Measurements from ENCODE around the gene DSTYK.

DSTYK gene

DNA sequence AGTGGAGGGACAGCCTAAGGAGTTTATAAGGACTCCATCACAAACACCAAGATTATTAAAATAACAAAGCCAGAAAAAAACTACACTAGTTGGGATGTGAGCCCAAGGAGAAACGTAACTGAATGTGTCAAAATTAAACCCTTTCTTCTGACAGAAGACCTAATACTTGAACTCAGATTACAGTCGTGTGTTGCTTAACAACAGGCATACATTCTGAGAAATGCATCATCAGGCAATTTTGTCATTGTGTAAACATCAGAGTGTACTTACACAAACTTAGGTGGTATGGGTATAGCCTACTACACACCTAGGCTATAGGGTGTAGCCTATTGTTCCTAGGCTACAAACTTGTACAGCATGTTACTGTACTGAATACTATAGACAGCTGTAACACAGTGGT lies 23.4 kb downstream of the DSTYK start:
- TF ChIP-seq GATA2 (IDR thresholded peaks at IDR 0.05; ENCODE audit: low read depth, low read length) (no peak), GATA3 (IDR thresholded peaks at IDR 0.05; ENCODE audit: low read depth, low read length) (no peak)

DNA sequence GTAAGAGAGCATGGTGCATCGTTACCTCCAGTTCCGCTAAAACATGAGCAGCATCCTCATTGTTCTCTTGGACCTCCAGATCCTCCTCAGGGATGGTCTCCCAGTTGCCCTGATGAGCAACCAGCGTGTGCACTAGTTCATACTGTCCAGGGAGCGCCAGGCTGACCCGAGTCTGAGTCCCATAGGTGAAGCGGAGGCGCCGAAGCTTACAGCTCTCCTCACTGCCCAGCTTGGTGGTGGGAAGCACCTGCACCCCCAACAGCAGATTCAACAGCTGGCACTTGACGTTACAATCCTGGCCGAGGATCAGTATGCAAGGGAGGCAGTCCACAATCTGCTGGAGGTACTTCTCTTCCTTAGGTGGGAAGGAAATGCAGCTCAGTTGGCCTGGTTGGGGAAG lies 24.1 kb downstream of the DSTYK start:
- TF ChIP-seq GATA3 (IDR thresholded peaks at IDR 0.05; ENCODE audit: low read depth, low read length) (no peak), GATA2 (IDR thresholded peaks at IDR 0.05; ENCODE audit: low read depth, low read length) (no peak)

DNA sequence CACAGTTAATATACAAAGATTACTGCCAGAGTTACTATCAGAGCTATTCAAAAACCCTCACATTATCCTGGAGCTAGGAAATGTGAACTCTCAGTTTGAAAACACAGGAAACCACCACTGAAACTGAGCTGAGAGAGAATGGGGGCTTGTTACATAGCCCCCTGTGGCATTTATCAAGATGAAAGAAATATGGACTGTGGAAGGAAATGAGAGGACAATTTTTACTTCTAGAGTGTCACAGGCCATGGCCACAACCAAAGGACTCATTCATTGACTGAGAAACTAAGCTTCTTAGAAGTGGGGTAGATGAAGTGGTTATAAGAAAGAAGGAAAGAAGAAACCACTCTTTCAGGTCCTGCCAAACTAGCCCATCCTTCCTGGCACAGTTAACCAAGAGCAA lies 25.3 kb downstream of the DSTYK start:
- TF ChIP-seq GATA3 (IDR thresholded peaks at IDR 0.05; ENCODE audit: low read depth, low read length) (no peak), GATA2 (IDR thresholded peaks at IDR 0.05; ENCODE audit: low read depth, low read length) (no peak)

DNA sequence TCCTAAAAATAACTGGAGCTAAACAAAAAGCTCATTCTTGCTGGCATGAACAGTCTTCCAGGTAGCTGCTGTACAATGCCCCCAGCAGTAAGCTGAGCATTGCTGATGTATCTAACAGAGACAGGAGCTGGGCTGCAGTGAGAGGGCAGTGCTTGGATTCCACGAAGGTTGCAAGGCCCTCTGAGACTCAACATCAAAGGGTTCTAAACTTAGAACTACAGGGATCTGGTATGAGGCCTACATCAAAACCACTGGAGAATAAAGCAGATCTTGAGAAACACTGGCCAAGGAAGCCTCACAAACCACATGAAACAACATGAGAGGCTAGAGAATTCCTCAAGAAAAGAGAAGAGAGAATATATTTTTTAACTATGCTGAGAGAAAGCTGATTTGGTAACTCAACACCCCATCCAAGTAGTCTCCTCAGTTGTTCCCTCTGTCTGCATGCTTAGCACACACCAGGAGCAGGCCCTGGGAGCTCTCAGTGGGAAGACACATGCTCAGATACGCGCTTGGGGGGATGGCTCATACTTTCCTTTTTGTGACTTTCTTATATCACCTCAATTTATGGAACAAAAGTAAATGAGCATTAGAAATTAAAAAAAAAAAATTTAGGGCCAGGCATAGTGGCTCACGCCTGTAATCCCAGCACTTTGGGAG lies 27.7 kb downstream of the DSTYK start:
- no peak for TF ChIP-seq GATA2 (IDR thresholded peaks at IDR 0.05; ENCODE audit: low read depth, low read length)
- TF ChIP-seq GATA3 (IDR thresholded peaks at IDR 0.05; ENCODE audit: low read depth, low read length): no peak

DNA sequence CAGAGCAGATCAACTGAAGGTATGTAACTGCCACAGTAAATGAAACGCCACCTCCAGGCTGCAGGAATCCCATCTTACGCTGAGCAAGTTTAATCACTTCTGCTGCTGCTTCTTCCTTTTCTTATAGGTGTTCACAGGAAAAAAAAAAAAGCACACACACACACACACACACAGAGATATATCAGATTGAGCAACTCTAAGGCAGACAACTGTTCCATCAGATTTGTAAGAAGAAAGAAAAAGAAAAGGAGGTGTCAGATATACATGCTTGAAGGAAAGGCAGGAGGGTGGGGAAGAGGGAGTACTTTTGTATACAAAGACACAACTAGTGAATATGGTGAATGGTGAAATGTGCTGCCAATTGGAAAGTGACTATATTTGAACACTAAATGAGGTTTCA lies 28.6 kb downstream of the DSTYK start:
- TF ChIP-seq GATA3 (IDR thresholded peaks at IDR 0.05; ENCODE audit: low read depth, low read length) (no peak), GATA2 (IDR thresholded peaks at IDR 0.05; ENCODE audit: low read depth, low read length) (no peak)

DNA sequence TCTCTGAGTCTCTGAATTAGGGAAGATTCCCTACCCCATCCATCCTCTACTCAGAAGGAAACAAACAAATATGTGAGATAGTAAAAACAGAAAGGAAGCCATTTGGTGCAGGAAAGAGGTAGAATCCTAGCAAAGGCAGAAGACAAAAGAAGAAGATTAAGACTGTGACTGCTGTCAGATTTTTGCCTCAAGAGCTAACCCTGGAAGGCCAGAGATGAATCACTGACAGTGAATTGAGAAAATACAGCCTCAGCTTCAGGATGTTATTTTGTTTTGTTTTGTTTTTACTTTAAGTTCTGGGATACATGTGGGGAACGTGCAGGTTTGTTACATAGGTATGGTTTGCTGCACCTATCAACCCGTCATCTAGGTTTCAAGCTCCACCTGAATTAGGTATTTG lies 31.7 kb downstream of the DSTYK start:
- TF ChIP-seq GATA2 (IDR thresholded peaks at IDR 0.05; ENCODE audit: low read depth, low read length) (no peak), GATA3 (IDR thresholded peaks at IDR 0.05; ENCODE audit: low read depth, low read length) (no peak)

DNA sequence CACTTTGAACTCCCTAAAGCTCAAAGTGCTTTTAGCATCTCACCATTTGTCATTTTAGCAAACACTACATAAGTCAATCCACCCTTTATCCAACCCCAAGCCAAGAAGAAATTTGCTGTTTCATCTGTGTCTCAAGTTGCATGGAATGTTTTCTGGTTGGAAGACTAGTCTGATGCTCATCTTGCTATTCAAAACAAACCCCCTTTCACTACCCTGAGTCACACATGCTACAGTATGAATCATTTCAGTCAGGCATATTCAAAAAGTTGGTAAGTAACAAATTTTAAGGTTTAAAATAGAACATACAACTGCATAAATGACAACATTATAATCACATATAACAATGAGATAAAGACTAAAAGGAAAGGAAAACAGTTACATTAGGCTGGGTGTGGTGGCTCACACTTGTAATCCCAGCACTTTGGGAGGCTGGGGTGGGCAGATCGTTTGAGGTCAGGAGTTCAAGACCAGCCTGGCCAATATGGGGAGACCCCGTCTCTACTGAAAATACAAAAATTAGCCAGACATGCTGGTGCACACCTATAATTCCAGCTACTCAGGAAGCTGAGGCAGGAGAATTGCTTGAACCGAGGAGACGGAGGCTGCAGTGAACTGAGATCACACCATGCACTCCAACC lies 38.7 kb downstream of the DSTYK start:
- TF ChIP-seq GATA3 (IDR thresholded peaks at IDR 0.05; ENCODE audit: low read depth, low read length) (no peak), GATA2 (IDR thresholded peaks at IDR 0.05; ENCODE audit: low read depth, low read length) (no peak)

DNA sequence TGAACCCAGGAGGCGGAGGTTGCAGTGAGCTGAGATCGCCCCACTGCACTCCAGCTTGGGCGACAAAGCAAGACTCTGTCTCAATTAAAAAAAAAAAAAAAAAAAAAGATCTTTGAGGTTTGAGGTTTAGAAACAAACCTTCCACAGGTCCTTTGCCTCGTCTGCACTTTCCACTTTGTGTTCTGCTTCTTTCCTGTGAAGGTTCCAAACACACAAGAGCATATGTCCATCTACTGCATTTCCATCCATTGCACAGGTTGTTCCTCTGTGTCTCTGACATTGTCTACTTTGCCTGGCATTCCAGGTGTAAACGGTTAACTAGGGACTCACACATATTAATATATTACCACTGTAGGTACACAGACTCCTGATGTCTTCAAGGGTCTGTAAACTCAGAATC lies 40.1 kb downstream of the DSTYK start:
- TF ChIP-seq GATA3 (IDR thresholded peaks at IDR 0.05; ENCODE audit: low read depth, low read length) (no peak), GATA2 (IDR thresholded peaks at IDR 0.05; ENCODE audit: low read depth, low read length) (no peak)

DNA sequence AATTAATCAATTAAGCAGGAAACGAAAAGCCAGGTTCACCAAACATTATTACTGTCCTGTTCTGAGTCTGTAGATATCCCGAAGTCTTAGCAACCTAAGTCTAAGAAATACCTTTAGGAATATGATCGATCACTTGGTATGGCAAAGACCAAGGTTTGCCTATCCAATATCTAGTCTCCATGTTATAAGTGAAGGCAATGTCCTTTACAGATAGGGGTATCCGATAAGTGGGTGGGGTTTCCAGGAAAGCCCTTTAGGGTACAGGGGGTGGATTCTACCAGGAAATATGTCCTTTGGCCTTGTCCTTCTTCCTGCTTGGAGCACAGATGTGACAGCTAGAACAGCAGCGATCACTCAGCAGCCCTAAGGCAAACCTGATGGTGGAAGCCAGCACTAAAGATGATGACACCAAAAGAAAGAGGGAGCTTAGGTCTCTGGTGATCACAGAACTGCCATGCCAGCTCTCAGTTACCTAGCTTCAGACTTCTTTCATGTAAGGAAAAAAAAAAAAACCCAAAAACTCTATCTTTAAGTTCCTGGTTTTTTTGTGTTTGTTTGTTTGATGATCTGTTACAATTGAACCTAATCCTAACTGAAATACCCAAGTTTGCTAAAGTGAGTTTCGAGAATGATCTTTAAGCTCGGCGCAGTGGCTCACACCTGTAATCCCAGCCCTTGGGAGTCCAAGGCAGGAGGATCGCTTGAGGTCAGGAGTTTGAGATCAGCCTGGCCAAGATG lies 40.8 kb downstream of the DSTYK start:
- TF ChIP-seq GATA2 (IDR thresholded peaks at IDR 0.05; ENCODE audit: low read depth, low read length) (no peak), GATA3 (IDR thresholded peaks at IDR 0.05; ENCODE audit: low read depth, low read length) (no peak)

DNA sequence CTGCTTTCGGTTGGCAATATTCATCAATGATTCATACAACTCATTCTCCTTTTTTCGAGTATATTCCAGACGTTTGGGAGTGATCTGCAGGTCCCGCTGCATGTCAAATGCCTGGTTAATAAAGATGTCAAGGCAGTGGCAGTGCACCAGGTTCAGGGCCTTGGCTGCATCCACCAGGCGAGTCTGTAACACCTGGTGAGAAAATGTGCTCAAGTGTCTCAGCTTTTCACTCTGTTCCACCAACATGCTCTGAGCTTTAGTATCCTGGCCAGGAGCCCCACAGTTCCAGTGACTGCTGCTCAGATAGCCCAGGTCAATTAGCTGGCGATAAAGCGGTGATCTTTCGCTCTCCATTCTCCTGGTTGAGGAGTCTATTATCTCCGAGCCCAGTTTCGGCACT lies 42.3 kb downstream of the DSTYK start:
- TF ChIP-seq GATA2 (IDR thresholded peaks at IDR 0.05; ENCODE audit: low read depth, low read length): no peak
- no peak for TF ChIP-seq GATA3 (IDR thresholded peaks at IDR 0.05; ENCODE audit: low read depth, low read length)

DNA sequence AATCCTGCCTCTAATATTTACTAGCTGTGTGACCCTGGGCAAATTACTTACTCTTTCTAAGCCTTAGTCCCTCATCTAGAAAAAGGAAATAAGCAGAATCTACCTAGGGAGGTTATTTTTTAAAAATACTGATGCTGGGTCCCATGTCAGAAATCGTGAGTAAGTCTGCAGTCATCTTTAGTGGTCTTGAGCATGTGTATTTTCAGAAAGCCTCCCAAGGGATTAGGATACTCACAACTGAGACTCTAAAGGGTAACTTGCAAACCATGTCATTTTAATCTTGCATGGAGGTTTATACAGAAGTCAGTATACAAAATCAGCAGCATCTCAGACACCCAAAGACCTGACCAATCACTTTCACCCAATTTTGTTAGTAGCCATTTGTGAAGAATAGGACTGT lies 43.2 kb downstream of the DSTYK start:
- no peak for TF ChIP-seq GATA3 (IDR thresholded peaks at IDR 0.05; ENCODE audit: low read depth, low read length)
- no peak for TF ChIP-seq GATA2 (IDR thresholded peaks at IDR 0.05; ENCODE audit: low read depth, low read length)

DNA sequence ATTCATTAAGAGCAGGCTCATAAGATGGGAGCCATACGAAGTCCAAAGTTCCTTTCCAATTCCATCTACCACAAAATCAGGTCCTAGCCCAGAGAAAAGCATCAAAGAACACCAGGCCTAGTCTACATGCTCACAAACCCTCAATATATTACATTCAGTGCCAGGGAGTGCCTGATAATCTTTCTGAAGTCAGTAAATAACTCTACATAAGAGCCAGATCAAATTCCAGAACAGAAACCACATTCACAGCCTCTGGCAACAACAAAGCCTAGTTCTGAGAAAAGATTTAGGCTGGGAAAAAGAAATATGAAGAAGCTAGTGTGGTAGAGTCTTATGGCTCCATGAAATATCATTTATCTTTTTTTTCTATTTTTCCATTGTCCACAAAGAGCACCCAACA lies 49.2 kb downstream of the DSTYK start:
- no peak for TF ChIP-seq GATA2 (IDR thresholded peaks at IDR 0.05; ENCODE audit: low read depth, low read length)
- no peak for TF ChIP-seq GATA3 (IDR thresholded peaks at IDR 0.05; ENCODE audit: low read depth, low read length)

DNA sequence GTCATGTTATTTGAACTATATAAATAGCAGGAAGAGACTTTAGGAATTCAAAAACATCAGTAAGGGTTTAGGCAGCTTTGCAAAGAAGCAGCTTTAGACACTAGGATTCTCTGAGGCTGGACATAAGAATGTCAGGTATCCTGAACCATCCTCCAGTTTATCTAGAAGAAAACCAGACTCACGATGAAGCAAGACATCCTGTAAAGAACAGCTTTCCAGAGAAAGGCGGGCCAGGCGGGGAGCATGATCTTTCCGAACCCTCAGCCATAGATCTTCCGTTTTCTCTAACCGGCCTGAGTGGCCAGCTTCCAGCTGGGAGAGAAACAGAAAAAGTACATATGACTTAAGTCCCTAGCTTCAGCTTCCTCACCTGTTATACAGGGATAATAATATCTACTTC lies 50.4 kb downstream of the DSTYK start:
- TF ChIP-seq GATA3 (IDR thresholded peaks at IDR 0.05; ENCODE audit: low read depth, low read length) (no peak), GATA2 (IDR thresholded peaks at IDR 0.05; ENCODE audit: low read depth, low read length) (no peak)

DNA sequence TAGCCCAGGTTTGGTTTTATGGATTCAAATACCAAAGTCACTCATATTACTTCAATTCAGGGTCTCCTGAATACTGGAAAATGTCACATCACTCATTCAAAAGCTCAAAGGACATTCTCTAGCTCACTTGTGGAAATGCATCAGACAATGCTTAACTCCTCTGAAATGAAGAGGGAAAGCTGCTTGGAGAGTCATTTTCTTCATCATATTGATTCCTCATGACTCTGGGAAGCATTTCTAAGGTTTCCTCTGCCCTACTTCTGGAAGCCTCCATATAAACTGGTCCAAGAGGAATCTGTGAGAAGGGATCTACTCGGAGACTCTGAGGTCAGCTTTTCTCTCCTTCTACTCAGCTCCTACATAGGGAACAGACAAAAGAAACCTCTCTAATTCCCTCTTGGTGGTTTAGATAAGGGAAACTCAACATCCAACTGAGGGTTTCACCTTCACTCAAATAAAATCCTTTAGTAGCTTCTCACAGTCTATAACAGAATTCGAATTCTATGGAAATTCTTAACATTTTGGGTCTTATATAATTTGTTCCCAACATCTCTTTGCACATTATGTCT lies 53.4 kb downstream of the DSTYK start:
- no peak for TF ChIP-seq GATA3 (IDR thresholded peaks at IDR 0.05; ENCODE audit: low read depth, low read length)
- TF ChIP-seq GATA2 (IDR thresholded peaks at IDR 0.05; ENCODE audit: low read depth, low read length): no peak

DNA sequence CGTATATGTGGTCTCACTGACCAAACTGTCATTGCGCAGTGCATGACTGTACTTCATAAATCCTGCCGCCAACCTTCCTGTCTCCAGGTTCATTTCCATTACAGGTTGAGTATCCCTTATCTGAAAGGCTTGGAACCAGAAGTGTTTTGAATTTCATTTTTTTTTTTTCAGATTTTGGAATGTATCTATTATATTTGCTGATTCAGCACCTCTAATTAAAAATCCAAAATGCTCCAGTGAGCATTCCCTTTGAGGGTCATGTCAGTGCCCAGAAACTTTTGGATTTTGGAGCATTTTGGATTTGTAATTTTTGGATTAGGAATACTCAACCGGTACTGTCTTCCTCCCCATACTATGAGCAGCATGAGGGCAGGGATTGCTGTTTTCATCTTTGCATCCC lies 59.0 kb downstream of the DSTYK start:
- TF ChIP-seq GATA3 (IDR thresholded peaks at IDR 0.05; ENCODE audit: low read depth, low read length) (no peak), GATA2 (IDR thresholded peaks at IDR 0.05; ENCODE audit: low read depth, low read length) (no peak)

Measured in SH-SY5Y (cell line).